ENCODE results near the gene FLNB. TPM values are rescaled to one million over a fixed set of nuclear protein-coding genes. Genes with fewer than 3 reads are reported as not detected.

The FLNB gene
- total RNA-seq, 1 experiment from 2014 or later = 315 TPM

- Mint-ChIP-seq H3K36me3 (ENCODE audit: insufficient read depth, unreplicated experiment) (peaks cover 65% of the 10 kb centered on the region), H3K4me3 (ENCODE audit: unreplicated experiment) (no peak overlapping the region), H3K4me1 (ENCODE audit: low read depth, unreplicated experiment) (peaks cover 44% of the 10 kb centered on the region), H3K9me3 (ENCODE audit: unreplicated experiment) (no peaks in the 10 kb centered on the region), H3K27ac (ENCODE audit: unreplicated experiment) (no peak overlapping the region), H3K27me3 (ENCODE audit: insufficient read depth, unreplicated experiment) (no peaks in the 10 kb centered on the region)
- intact Hi-C loops (cut with micrococcal nuclease; ENCODE audit: unreplicated experiment) = loop anchor here (5.0 kb wide), 1 partner anchor 80 kb away; no protein-coding TSS in a partner anchor
- no peak for DNase-seq
- Histone ChIP-seq H3K36me3 (ENCODE audit: control insufficient read depth, insufficient read depth, low read length) (no peaks in the 10 kb centered on the region), H3K27me3 (replicated peaks; ENCODE audit: control insufficient read depth, insufficient read depth, low read length) (no peaks in the 10 kb centered on the region), H3K4me1 (peaks cover 54% of the 10 kb centered on the region), H3K9me3 (no peaks in the 10 kb centered on the region), H3K4me3 (ENCODE audit: low read depth, low read length) (no peak overlapping the region)
- no TSS peak for BruUV-seq (replicated peaks)
- no peak for TF ChIP-seq CTCF (IDR thresholded peaks at IDR 0.05; ENCODE audit: insufficient read depth in 1 of 2, low read depth in 1 of 2, low read length in 1 of 2, severe bottlenecking in 1 of 2, unreplicated experiment in 1 of 2)
- CTCF ChIA-PET = interaction anchor here (1.1 kb wide), 1 partner anchor 24 kb away, joined by 3 read pairs; no protein-coding TSS in a partner anchor
- POLR2A ChIA-PET = no interaction called here
Measured at GRCh38 chr3:58022490-58022889, 14.3 kb downstream of the FLNB start.

- POLR2A ChIA-PET = no interaction called here
Measured at GRCh38 chr3:58023531-58023930, 15.3 kb downstream of the FLNB start.

GRCh38 chr3:58025406-58025805 lies 17.2 kb downstream of the FLNB start:
- Mint-ChIP-seq H3K36me3 (ENCODE audit: insufficient read depth, unreplicated experiment) (peaks cover 49% of the 10 kb centered on the region), H3K4me1 (ENCODE audit: low read depth, unreplicated experiment) (peaks cover 43% of the 10 kb centered on the region), H3K27ac (ENCODE audit: unreplicated experiment) (no peak overlapping the region), H3K27me3 (ENCODE audit: insufficient read depth, unreplicated experiment) (no peaks in the 10 kb centered on the region), H3K4me3 (ENCODE audit: unreplicated experiment) (no peak overlapping the region), H3K9me3 (ENCODE audit: unreplicated experiment) (no peaks in the 10 kb centered on the region)
- no peak for TF ChIP-seq CTCF (IDR thresholded peaks at IDR 0.05; ENCODE audit: insufficient read depth in 1 of 2, low read depth in 1 of 2, low read length in 1 of 2, severe bottlenecking in 1 of 2, unreplicated experiment in 1 of 2)
- H3K27me3 ChIP-seq (replicated peaks; ENCODE audit: control insufficient read depth, insufficient read depth, low read length) = no peaks in the 10 kb centered on the region
- ChIA-PET POLR2A (interaction anchor here (0.6 kb wide), 1 partner anchor 46 kb away, joined by 4 read pairs; no protein-coding TSS in a partner anchor), CTCF (no interaction called here)
- no peaks in the 10 kb centered on the region for H3K36me3 ChIP-seq (ENCODE audit: control insufficient read depth, insufficient read depth, low read length)
- peaks cover 38% of the 10 kb centered on the region for H3K4me1 ChIP-seq
- no peak for DNase-seq
- intact Hi-C loops (cut with micrococcal nuclease; ENCODE audit: unreplicated experiment) = no loop called here
- no peak overlapping the region for H3K4me3 ChIP-seq (ENCODE audit: low read depth, low read length)
- no TSS peak for BruUV-seq (replicated peaks)
- H3K9me3 ChIP-seq = no peaks in the 10 kb centered on the region

More at GRCh38 chr3:58023531-58023930, 15.3 kb downstream of the FLNB start:
- Mint-ChIP-seq H3K27me3 (ENCODE audit: insufficient read depth, unreplicated experiment) (no peaks in the 10 kb centered on the region), H3K9me3 (ENCODE audit: unreplicated experiment) (no peaks in the 10 kb centered on the region), H3K4me1 (ENCODE audit: low read depth, unreplicated experiment) (peaks cover 48% of the 10 kb centered on the region), H3K36me3 (ENCODE audit: insufficient read depth, unreplicated experiment) (peaks cover 63% of the 10 kb centered on the region), H3K27ac (ENCODE audit: unreplicated experiment) (no peak overlapping the region), H3K4me3 (ENCODE audit: unreplicated experiment) (no peak overlapping the region)
- no TSS peak for BruUV-seq (replicated peaks)
- TF ChIP-seq CTCF (IDR thresholded peaks at IDR 0.05; ENCODE audit: insufficient read depth in 1 of 2, low read depth in 1 of 2, low read length in 1 of 2, severe bottlenecking in 1 of 2, unreplicated experiment in 1 of 2) = no peak
- DNase-seq = no peak
- H3K9me3 ChIP-seq = no peaks in the 10 kb centered on the region
- H3K4me3 ChIP-seq (ENCODE audit: low read depth, low read length) = no peak overlapping the region
- CTCF ChIA-PET = no interaction called here
- intact Hi-C loops (cut with micrococcal nuclease; ENCODE audit: unreplicated experiment) = loop anchor here (5.0 kb wide), 1 partner anchor 79 kb away; no protein-coding TSS in a partner anchor
- H3K36me3 ChIP-seq (ENCODE audit: control insufficient read depth, insufficient read depth, low read length) = no peaks in the 10 kb centered on the region
- H3K4me1 ChIP-seq = peaks cover 49% of the 10 kb centered on the region
- no peaks in the 10 kb centered on the region for H3K27me3 ChIP-seq (replicated peaks; ENCODE audit: control insufficient read depth, insufficient read depth, low read length)

Measured in Caco-2 (cell line).